WTC11 (cell line): ENCODE data around the gene KCNJ6. TPM values are rescaled to one million over a fixed set of nuclear protein-coding genes. Genes with fewer than 3 reads are reported as not detected.

Experiments
- ATAC-seq: fragments of 200-7000 bp; cut with Tn5 transposase; 2 replicates; pipeline ENCODE4 v1.10.0; 2021; ENCODE audit warnings: mild to moderate bottlenecking, moderate library complexity
- CTCF ChIA-PET: fragments of 300-600 bp; sonication (Branson Sonifier 250); formaldehyde crosslinking; loops from one replicate; lab custom pipeline; 2021; ENCODE audit warnings: antibody characterized with exemption; lab: Charles Lee
- POLR2A ChIA-PET: fragments of 350-600 bp; sonication (Branson Sonifier 250); formaldehyde crosslinking; loops from one replicate; lab custom pipeline; 2021; ENCODE audit warnings: antibody characterized with exemption; lab: Charles Lee
- DNase-seq: peaks from one replicate; pipeline ENCODE4 v3.0.0; 2021; ENCODE audit warnings: low spot score
- H3K27ac Mint-ChIP-seq: 2 replicates; pipeline ENCODE4 v1.8.0; 2021; ENCODE audit warnings: mixed read lengths
- H3K27me3 Mint-ChIP-seq: 2 replicates; pipeline ENCODE4 v1.8.0; 2021; ENCODE audit warnings: low read depth, mild to moderate bottlenecking, moderate library complexity, mixed read lengths
- H3K36me3 Mint-ChIP-seq: 2 replicates; pipeline ENCODE4 v1.8.0; 2021; ENCODE audit warnings: mixed read lengths
- H3K4me1 Mint-ChIP-seq: 2 replicates; pipeline ENCODE4 v1.8.0; 2022; ENCODE audit warnings: mixed read lengths
- H3K4me3 Mint-ChIP-seq: 2 replicates; pipeline ENCODE4 v1.8.0; 2021; ENCODE audit warnings: mild to moderate bottlenecking, moderate library complexity, mixed read lengths
- H3K9me3 Mint-ChIP-seq: 2 replicates; pipeline ENCODE4 v1.8.0; 2021; ENCODE audit warnings: mixed read lengths
- ARID4B ChIP-seq: sonication (generic); formaldehyde crosslinking; IDR thresholded peaks from 2 replicates; pipeline ENCODE4 v1.8.0; 2023; ENCODE audit warnings: missing genetic modification reagents, mild to moderate bottlenecking, borderline replicate concordance
- CTCF ChIP-seq: fragments of 200-600 bp; IDR thresholded peaks from 2 replicates; pipeline ENCODE4 v1.8.0; 2022; ENCODE audit warnings: antibody characterized with exemption
- E2F4 ChIP-seq: sonication (generic); formaldehyde crosslinking; IDR thresholded peaks from 2 replicates; pipeline ENCODE4 v1.8.1; 2022; ENCODE audit warnings: low read depth, mild to moderate bottlenecking, moderate library complexity, missing genetic modification reagents, borderline replicate concordance
- FOXP1 ChIP-seq: sonication (generic); formaldehyde crosslinking; IDR thresholded peaks from 2 replicates; pipeline ENCODE4 v1.8.0; 2022; ENCODE audit warnings: missing genetic modification reagents, mild to moderate bottlenecking, moderate library complexity, borderline replicate concordance
- GRHL2 ChIP-seq: fragments of 250-450 bp; sonication (Bioruptor Pico); IDR thresholded peaks from 2 replicates; pipeline ENCODE4 v1.8.0; 2022; ENCODE audit warnings: mild to moderate bottlenecking, moderate library complexity; ENCODE audit not compliant: insufficient replicate concordance, severe bottlenecking
- JAZF1 ChIP-seq: fragments of 250-450 bp; sonication (Bioruptor Pico); IDR thresholded peaks from 2 replicates; pipeline ENCODE4 v1.9.0; 2021; ENCODE audit warnings: moderate library complexity, mild to moderate bottlenecking, inconsistent platforms
- MAX ChIP-seq: sonication (generic); formaldehyde crosslinking; IDR thresholded peaks from 2 replicates; pipeline ENCODE4 v1.8.0; 2022; ENCODE audit warnings: mild to moderate bottlenecking, missing genetic modification reagents
- MLX ChIP-seq: sonication (generic); formaldehyde crosslinking; IDR thresholded peaks from 2 replicates; pipeline ENCODE4 v1.8.1; 2023; ENCODE audit warnings: mild to moderate bottlenecking, missing genetic modification reagents, moderate library complexity
- NFATC4 ChIP-seq: fragments of 250-450 bp; sonication (Bioruptor Pico); IDR thresholded peaks from 2 replicates; pipeline ENCODE4 v1.9.0; 2021; ENCODE audit warnings: mild to moderate bottlenecking
- PREB ChIP-seq: sonication (generic); formaldehyde crosslinking; IDR thresholded peaks from 2 replicates; pipeline ENCODE4 v1.8.1; 2022; ENCODE audit warnings: mild to moderate bottlenecking, missing genetic modification reagents, moderate library complexity, borderline replicate concordance
- RELA ChIP-seq: sonication (generic); formaldehyde crosslinking; IDR thresholded peaks from 2 replicates; pipeline ENCODE4 v1.8.1; 2022; ENCODE audit warnings: missing genetic modification reagents, mild to moderate bottlenecking, borderline replicate concordance
- TP53 ChIP-seq: sonication (generic); formaldehyde crosslinking; IDR thresholded peaks from 2 replicates; pipeline ENCODE4 v1.8.1; 2023; ENCODE audit warnings: mild to moderate bottlenecking, missing genetic modification reagents
- USF2 ChIP-seq: sonication (generic); formaldehyde crosslinking; IDR thresholded peaks from 2 replicates; pipeline ENCODE4 v1.8.1; 2023; ENCODE audit warnings: mild to moderate bottlenecking, missing genetic modification reagents, moderate library complexity
- ZNF121 ChIP-seq: sonication (generic); formaldehyde crosslinking; IDR thresholded peaks from 2 replicates; pipeline ENCODE4 v1.8.0; 2023; ENCODE audit warnings: missing genetic modification reagents
- ZNF219 ChIP-seq: sonication (generic); formaldehyde crosslinking; IDR thresholded peaks from 2 replicates; pipeline ENCODE4 v1.8.0; 2023; ENCODE audit warnings: missing genetic modification reagents, mild to moderate bottlenecking, borderline replicate concordance
- total RNA-seq: library from RNA; stranded (reverse); gene quantifications from 3 replicates; pipeline ENCODE4 v1.2.3, GENCODE V29; 2021

The KCNJ6 gene
- total RNA-seq, 1 experiment from 2014 or later: 0.35 TPM

GRCh38 chr21:37751268-37751975 is 164.8 kb downstream of the KCNJ6 start (continued):
- no peak for TF ChIP-seq MLX (CRISPR knock-in tag)
- no peak for TF ChIP-seq GRHL2 (CRISPR knock-in tag)
- TF ChIP-seq TP53 (CRISPR knock-in tag): no peak
- no peak for TF ChIP-seq ARID4B (CRISPR knock-in tag)
- no peak for TF ChIP-seq FOXP1

GRCh38 chr21:37749132-37749531 is 167.1 kb downstream of the KCNJ6 start:
- CTCF ChIA-PET: interaction anchor here (0.9 to 1.6 kb wide), 2 partner anchors 9 to 37 kb away, joined by 3 read pairs; no protein-coding TSS in a partner anchor
- DNase-seq: no peak
- TF ChIP-seq NFATC4 (CRISPR knock-in tag): no peak
- no peak for TF ChIP-seq CTCF
- TF ChIP-seq RELA (CRISPR knock-in tag): no peak
- no peak overlapping the region for H3K4me3 Mint-ChIP-seq
- no peak for ATAC-seq
- POLR2A ChIA-PET: no interaction called here
- no peaks in the 10 kb centered on the region for H3K4me1 Mint-ChIP-seq
- no peaks in the 10 kb centered on the region for H3K36me3 Mint-ChIP-seq
- peaks cover 9% of the 10 kb centered on the region for H3K9me3 Mint-ChIP-seq
- H3K27ac Mint-ChIP-seq: no peak overlapping the region
- H3K27me3 Mint-ChIP-seq: no peaks in the 10 kb centered on the region; the same call in 1 of the 2 replicates

- Mint-ChIP-seq H3K27me3 (no peaks in the 10 kb centered on the region; the same call in 1 of the 2 replicates), H3K9me3 (peaks cover 9% of the 10 kb centered on the region), H3K36me3 (no peaks in the 10 kb centered on the region), H3K27ac (no peak overlapping the region), H3K4me1 (no peaks in the 10 kb centered on the region), H3K4me3 (no peak overlapping the region)
- CTCF ChIA-PET: interaction anchor here (1.6 kb wide), 1 partner anchor 8 kb away, joined by 3 read pairs; no protein-coding TSS in a partner anchor
- DNase-seq: no peak
- TF ChIP-seq PREB (no peak), ZNF219 (CRISPR knock-in tag) (no peak), USF2 (CRISPR knock-in tag) (no peak), MAX (CRISPR knock-in tag) (no peak), ZNF121 (no peak), E2F4 (CRISPR knock-in tag) (no peak), JAZF1 (CRISPR knock-in tag) (no peak)
- ATAC-seq: no peak
- POLR2A ChIA-PET: no interaction called here
Observed at GRCh38 chr21:37748351-37748750, 167.9 kb downstream of the KCNJ6 start.
